Bone marrow (tissue), 2 donors: Measurements from ENCODE around the gene IFNA13.

ENCODE experiments used
- DNase-seq, 2 donors: peaks; one replicate each; lab custom pipeline; 2025; lab: John Stamatoyannopoulos, UW

The IFNA13 gene

DNA sequence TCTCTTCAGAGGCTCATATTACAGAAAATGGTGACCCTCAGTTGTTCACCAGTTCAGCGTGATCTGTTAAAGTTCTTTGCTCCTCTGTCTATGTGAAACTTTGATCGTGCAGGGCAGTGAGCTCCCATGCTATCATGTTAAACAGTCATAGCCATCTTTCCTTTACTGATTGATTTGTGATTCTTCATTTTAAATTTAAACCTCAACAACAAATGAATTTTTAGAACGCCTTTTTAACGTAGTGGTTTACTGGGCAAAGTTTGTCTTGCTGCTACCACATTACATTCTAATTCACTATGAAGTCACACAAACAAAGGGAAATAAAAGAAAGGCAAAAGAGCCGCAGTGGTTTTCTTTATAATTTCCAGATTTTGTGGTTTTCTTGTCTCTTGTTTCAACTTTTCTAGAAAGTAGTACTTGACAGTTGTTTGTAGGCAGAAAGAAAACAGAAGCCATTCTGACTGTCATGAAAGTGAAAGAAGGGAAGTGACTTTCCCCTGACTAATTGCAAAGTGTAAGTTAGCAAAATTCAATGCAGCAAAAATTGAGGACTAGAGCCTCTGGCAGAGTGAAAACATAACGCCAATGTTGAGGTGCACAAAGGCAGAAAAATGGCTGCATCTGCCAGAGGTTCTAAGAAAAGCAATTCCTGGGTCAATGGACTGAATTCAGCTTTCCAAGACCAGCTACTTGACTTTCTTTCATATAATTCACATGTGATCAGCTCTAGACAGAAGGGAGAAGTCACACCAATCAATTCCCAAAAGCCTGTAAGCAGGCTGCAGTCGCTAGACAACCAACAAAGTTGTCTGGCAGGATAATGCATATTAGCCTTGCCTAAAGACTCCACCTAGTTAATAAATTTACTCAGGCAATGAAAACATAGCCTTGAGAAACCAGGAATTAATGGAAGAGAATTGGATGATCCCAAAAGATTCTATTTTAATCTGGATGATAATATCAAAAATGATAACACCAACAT lies 10.1 kb downstream of the IFNA13 start:
- peak in 1 of 2 donors; percentile 46 for DNase-seq

- DNase-seq: no peak
Observed at GRCh38 chr9:21350787-21351186, 17.1 kb downstream of the IFNA13 start, which contains the start of gene IFNA6. Gene IFNA6, minus strand, starts transcription at chr9:21350887. Its CDS starts 0 bp downstream, at chr9:21350887.

- no peak for DNase-seq
Observed at GRCh38 chr9:21348430-21348970, 19.4 kb downstream of the IFNA13 start.

- no peak for DNase-seq
Observed at GRCh38 chr9:21340735-21341134, 27.1 kb downstream of the IFNA13 start.

- no peak for DNase-seq
Observed at GRCh38 chr9:21336457-21336856, 31.4 kb downstream of the IFNA13 start.

GRCh38 chr9:21334701-21335632 lies 32.9 kb downstream of the IFNA13 start, which contains the start of gene KLHL9:
Gene KLHL9, minus strand, starts transcription at chr9:21335404. Its CDS starts 545 bp downstream, at chr9:21334859.
- peak; percentile 81 to 86 for DNase-seq

DNA sequence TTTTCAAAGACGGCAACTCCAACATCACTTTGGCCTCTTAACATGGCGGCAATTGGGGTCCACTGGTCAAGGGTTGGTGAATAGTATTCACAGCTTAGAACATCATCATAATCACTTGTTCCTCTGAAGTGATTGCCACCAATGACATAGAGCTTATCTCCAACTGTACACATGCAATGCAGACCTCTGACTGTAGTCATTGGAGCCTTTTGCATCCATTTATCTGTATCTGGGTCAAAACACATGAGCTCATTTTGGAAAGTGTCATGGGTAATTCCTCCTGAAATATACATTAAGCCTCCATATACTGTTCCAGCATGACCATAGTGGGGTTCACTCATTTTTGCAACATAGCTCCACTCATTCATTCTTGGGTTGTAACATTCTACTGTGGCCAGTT lies 34.6 kb downstream of the IFNA13 start:
- no peak for DNase-seq

GRCh38 chr9:21331676-21332402 lies 36.0 kb downstream of the IFNA13 start:
- DNase-seq: no peak

DNA sequence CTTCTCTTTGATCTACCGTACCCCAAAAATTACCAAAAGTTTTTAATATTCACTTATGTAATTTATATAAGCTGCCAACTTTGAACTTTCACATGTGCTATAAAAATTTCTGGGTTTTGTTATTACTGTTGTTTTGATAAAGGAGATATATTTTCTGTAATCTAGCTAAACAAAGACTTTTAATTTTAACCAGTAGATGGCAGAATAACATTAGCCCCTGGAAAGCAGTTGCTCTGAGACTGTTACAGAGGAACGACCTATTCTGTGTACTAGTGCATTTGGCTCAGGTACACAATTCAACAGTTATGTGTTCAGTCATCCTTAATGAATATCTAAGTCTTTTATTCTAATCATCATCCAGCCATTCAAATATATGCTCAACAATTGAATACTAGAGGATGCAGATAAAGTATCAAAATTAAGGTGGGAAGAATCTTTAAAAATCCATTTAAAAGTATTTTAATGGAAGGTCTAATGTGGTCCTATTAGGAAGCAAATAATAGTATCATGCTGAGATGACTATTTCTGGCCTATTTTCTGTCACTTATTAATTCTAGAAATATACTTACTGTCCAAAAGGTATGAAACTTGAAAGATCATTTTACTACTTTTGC lies 41.2 kb downstream of the IFNA13 start:
- peak in 1 of 2 donors; percentile 48 for DNase-seq

DNA sequence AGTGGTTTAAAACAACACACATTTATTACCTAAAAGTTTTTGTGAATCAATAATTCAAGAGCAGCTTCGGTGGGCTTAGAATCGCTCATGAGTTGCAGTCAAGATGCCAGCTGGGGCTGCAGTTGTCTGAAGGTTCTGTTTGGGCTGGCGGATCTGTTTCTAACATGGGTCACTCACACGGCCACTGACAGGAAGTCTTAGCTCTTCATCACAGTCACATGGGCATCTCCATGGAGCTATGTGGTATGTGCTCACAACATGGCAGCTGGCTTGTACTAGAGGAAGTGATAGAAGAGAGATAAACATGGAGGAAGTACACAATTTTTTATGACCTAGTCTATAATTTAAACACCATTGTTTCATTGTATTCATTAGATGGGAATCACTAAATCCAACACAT lies 43.8 kb downstream of the IFNA13 start:
- DNase-seq: no peak

- peak in 1 of 2 donors; percentile 79 for DNase-seq
Observed at GRCh38 chr9:21322911-21323461, 44.9 kb downstream of the IFNA13 start.

GRCh38 chr9:21320465-21320864 lies 47.4 kb downstream of the IFNA13 start:
- DNase-seq: no peak

- DNase-seq: peak in 1 of 2 donors; percentile 42
Observed at GRCh38 chr9:21317956-21318923, 49.6 kb downstream of the IFNA13 start.
